Activated naive CD4-positive, alpha-beta T cell treated with anti-CD3 and anti-CD28 coated beads, Interleukin-2, amount 10 ng/mL, durations not matched to agents 7 days and 5 days (primary cell): ENCODE measurements around the gene MGAT4D.
"Not testable (repeated sequence)": the region's sequence is repeated elsewhere in the genome, so short reads cannot be mapped to it uniquely, and the experiment has no call there.

Experiments used
- CTCF ChIA-PET: fragments of 350-600 bp; sonication (Branson Sonifier 250); formaldehyde crosslinking; loops from one replicate; lab custom pipeline; 2021; ENCODE audit warnings: antibody characterized with exemption; lab: Charles Lee
- DNase-seq: peaks from one replicate; pipeline ENCODE4 v3.0.0-alpha.2; 2020
- H3K27ac Mint-ChIP-seq: one replicate; pipeline ENCODE4 v1.8.0; 2021; ENCODE audit warnings: mild to moderate bottlenecking, moderate library complexity, mixed read lengths
- H3K27me3 Mint-ChIP-seq: one replicate; pipeline ENCODE4 v1.8.0; 2021; ENCODE audit warnings: mild to moderate bottlenecking, mixed read lengths
- H3K36me3 Mint-ChIP-seq: one replicate; pipeline ENCODE4 v1.8.0; 2021; ENCODE audit warnings: mixed read lengths
- H3K4me1 Mint-ChIP-seq: one replicate; pipeline ENCODE4 v1.8.0; 2021; ENCODE audit warnings: mixed read lengths
- H3K4me3 Mint-ChIP-seq: one replicate; pipeline ENCODE4 v1.8.0; 2021; ENCODE audit warnings: mild to moderate bottlenecking, moderate library complexity, mixed read lengths
- H3K9me3 Mint-ChIP-seq: one replicate; pipeline ENCODE4 v1.8.0; 2021; ENCODE audit warnings: mixed read lengths

The MGAT4D gene

GRCh38 chr4:140497747-140498636, at the start of gene MGAT4D:
Gene MGAT4D (minus strand): TSS chr4:140498293. CDS start chr4:140498222, 71 bp downstream.
- CTCF ChIA-PET: interaction anchor here (0.5 to 1.1 kb wide), 2 partner anchors 18 to 73 kb away, joined by 4 read pairs; no protein-coding TSS in a partner anchor
- Mint-ChIP-seq H3K9me3 (no peaks in the 10 kb centered on the region), H3K27ac (no peak within 1 kb of the TSS), H3K27me3 (peaks cover 54% of the 10 kb centered on the region), H3K4me1 (peaks cover 5% of the 10 kb centered on the region), H3K36me3 (no peaks in the 10 kb centered on the region), H3K4me3 (no peak within 1 kb of the TSS)
- no peak for DNase-seq

GRCh38 chr4:140533951-140534480, 35.9 kb upstream of the MGAT4D start:
- H3K4me3 Mint-ChIP-seq: no peak overlapping the region
- peaks cover 7% of the 10 kb centered on the region for H3K36me3 Mint-ChIP-seq
- no peaks in the 10 kb centered on the region for H3K4me1 Mint-ChIP-seq
- H3K27ac Mint-ChIP-seq: no peak overlapping the region
- DNase-seq: no peak
- CTCF ChIA-PET: no interaction called here
- no peaks in the 10 kb centered on the region for H3K27me3 Mint-ChIP-seq
- H3K9me3 Mint-ChIP-seq: no peaks in the 10 kb centered on the region

- Mint-ChIP-seq H3K9me3 (no peaks in the 10 kb centered on the region), H3K4me3 (no peak overlapping the region), H3K27me3 (no peaks in the 10 kb centered on the region), H3K27ac (no peak overlapping the region), H3K4me1 (peaks cover 18% of the 10 kb centered on the region), H3K36me3 (peaks cover 18% of the 10 kb centered on the region)
- CTCF ChIA-PET: no interaction called here
- no peak for DNase-seq
Measured at GRCh38 chr4:140529434-140529833, 31.3 kb upstream of the MGAT4D start.

GRCh38 chr4:140523857-140524742, 26.0 kb upstream of the MGAT4D start, which contains the start of gene ELMOD2:
Gene ELMOD2 (plus strand): TSS chr4:140524168. CDS start chr4:140525429, 1,261 bp downstream.
- Mint-ChIP-seq H3K27ac (peak within 1 kb of the TSS; percentile 22), H3K36me3 (peaks cover 15% of the 10 kb centered on the region), H3K4me1 (peaks cover 27% of the 10 kb centered on the region), H3K27me3 (no peaks in the 10 kb centered on the region), H3K4me3 (peak within 1 kb of the TSS; percentile 72), H3K9me3 (peaks cover 2% of the 10 kb centered on the region)
- DNase-seq: peak; percentile 99
- CTCF ChIA-PET: interaction anchor here (0.5 to 1.6 kb wide), 7 partner anchors 11 to 859 kb away, joined by 3 to 6 read pairs (median 4); partner anchors contain the start of gene SCOC

- H3K9me3 Mint-ChIP-seq: peaks cover 2% of the 10 kb centered on the region
- H3K36me3 Mint-ChIP-seq: peaks cover 15% of the 10 kb centered on the region
- no peaks in the 10 kb centered on the region for H3K27me3 Mint-ChIP-seq
- H3K4me1 Mint-ChIP-seq: peaks cover 27% of the 10 kb centered on the region
- CTCF ChIA-PET: interaction anchor here (0.5 to 1.6 kb wide), 5 partner anchors 114 to 859 kb away, joined by 3 to 6 read pairs (median 4); partner anchors contain the start of gene SCOC
- no peak overlapping the region for H3K27ac Mint-ChIP-seq
- peak overlapping the region; percentile 72 for H3K4me3 Mint-ChIP-seq
- no peak for DNase-seq
Measured at GRCh38 chr4:140523370-140523856, 25.3 kb upstream of the MGAT4D start.

- H3K27ac Mint-ChIP-seq: no peak overlapping the region
- CTCF ChIA-PET: interaction anchor here (1.2 kb wide), 1 partner anchor 17 kb away, joined by 4 read pairs; the partner anchor contains the start of gene MGAT4D
- no peaks in the 10 kb centered on the region for H3K4me1 Mint-ChIP-seq
- no peaks in the 10 kb centered on the region for H3K36me3 Mint-ChIP-seq
- no peak for DNase-seq
- no peaks in the 10 kb centered on the region for H3K9me3 Mint-ChIP-seq
- no peak overlapping the region for H3K4me3 Mint-ChIP-seq
- peaks cover 4% of the 10 kb centered on the region for H3K27me3 Mint-ChIP-seq
Measured at GRCh38 chr4:140515423-140515822, 17.3 kb upstream of the MGAT4D start.

GRCh38 chr4:140513765-140514164, 15.7 kb upstream of the MGAT4D start:
- not testable (repeated sequence) for H3K4me1 Mint-ChIP-seq, DNase-seq, H3K27ac Mint-ChIP-seq, H3K36me3 Mint-ChIP-seq, H3K9me3 Mint-ChIP-seq, H3K4me3 Mint-ChIP-seq
- H3K27me3 Mint-ChIP-seq: peaks cover 10% of the 10 kb centered on the region
- CTCF ChIA-PET: interaction anchor here (1.4 kb wide), 1 partner anchor 20 kb away, joined by 3 read pairs; no protein-coding TSS in a partner anchor

GRCh38 chr4:140504261-140504660, 6.2 kb upstream of the MGAT4D start:
- Mint-ChIP-seq H3K4me1 (no peaks in the 10 kb centered on the region), H3K36me3 (no peaks in the 10 kb centered on the region), H3K9me3 (no peaks in the 10 kb centered on the region), H3K27me3 (peaks cover 43% of the 10 kb centered on the region), H3K27ac (no peak overlapping the region), H3K4me3 (no peak overlapping the region)
- CTCF ChIA-PET: no interaction called here
- DNase-seq: no peak

GRCh38 chr4:140499391-140499790, 1.3 kb upstream of the MGAT4D start:
- no peak for DNase-seq
- H3K36me3 Mint-ChIP-seq: no peaks in the 10 kb centered on the region
- peaks cover 62% of the 10 kb centered on the region for H3K27me3 Mint-ChIP-seq
- no peak overlapping the region for H3K27ac Mint-ChIP-seq
- H3K9me3 Mint-ChIP-seq: no peaks in the 10 kb centered on the region
- H3K4me3 Mint-ChIP-seq: no peak overlapping the region
- peaks cover 5% of the 10 kb centered on the region for H3K4me1 Mint-ChIP-seq
- CTCF ChIA-PET: no interaction called here

GRCh38 chr4:140497405-140497746, 717 bp downstream of the MGAT4D start:
- Mint-ChIP-seq H3K36me3 (no peaks in the 10 kb centered on the region), H3K4me3 (no peak overlapping the region), H3K27ac (no peak overlapping the region), H3K9me3 (no peaks in the 10 kb centered on the region), H3K4me1 (peaks cover 5% of the 10 kb centered on the region), H3K27me3 (peaks cover 49% of the 10 kb centered on the region)
- DNase-seq: no peak
- CTCF ChIA-PET: no interaction called here

GRCh38 chr4:140485939-140486338, 12.2 kb downstream of the MGAT4D start:
- CTCF ChIA-PET: no interaction called here
- Mint-ChIP-seq H3K27me3 (no peaks in the 10 kb centered on the region), H3K4me3 (no peak overlapping the region), H3K9me3 (peaks cover 2% of the 10 kb centered on the region), H3K27ac (no peak overlapping the region), H3K4me1 (no peaks in the 10 kb centered on the region), H3K36me3 (no peaks in the 10 kb centered on the region)
- no peak for DNase-seq

- Mint-ChIP-seq H3K4me1 (no peaks in the 10 kb centered on the region), H3K4me3 (no peak overlapping the region), H3K36me3 (no peaks in the 10 kb centered on the region), H3K27me3 (no peaks in the 10 kb centered on the region), H3K9me3 (peaks cover 2% of the 10 kb centered on the region), H3K27ac (no peak overlapping the region)
- CTCF ChIA-PET: no interaction called here
- no peak for DNase-seq
Measured at GRCh38 chr4:140483445-140483844, 14.6 kb downstream of the MGAT4D start.

GRCh38 chr4:140472156-140472555, 25.9 kb downstream of the MGAT4D start:
- Mint-ChIP-seq H3K4me1 (no peaks in the 10 kb centered on the region), H3K9me3 (no peaks in the 10 kb centered on the region), H3K36me3 (no peaks in the 10 kb centered on the region), H3K4me3 (no peak overlapping the region), H3K27ac (no peak overlapping the region), H3K27me3 (peaks cover 20% of the 10 kb centered on the region)
- no peak for DNase-seq
- CTCF ChIA-PET: no interaction called here
